HepG2 (cell line): ENCODE data around the gene GIN1. TPM values are rescaled to one million over a fixed set of nuclear protein-coding genes. Genes with fewer than 3 reads are reported as not detected.

Source experiments
- CREB1 ChIP-seq, 2 experiments: fragments of 450-650 bp in 1 of 2; IDR thresholded peaks; 2 replicates each; pipeline ENCODE4 v1.6.1; 2016 to 2017; ENCODE audit warnings: control low read depth in 1 of 2, mild to moderate bottlenecking in 1 of 2, missing compliant biosample characterization in 1 of 2, missing genetic modification characterization in 1 of 2
- CSRNP1 ChIP-seq: sonication (generic); formaldehyde crosslinking; IDR thresholded peaks from 2 replicates; pipeline ENCODE4 v1.8.1; 2023; ENCODE audit warnings: mild to moderate bottlenecking, missing genetic modification reagents
- ETV5 ChIP-seq: IDR thresholded peaks from 2 replicates; pipeline ENCODE4 v1.6.1; 2018; ENCODE audit warnings: missing biosample characterization, missing genetic modification reagents, inconsistent platforms, borderline replicate concordance
- HNF4G ChIP-seq, 2 experiments: sonication (generic) in 1 of 2; formaldehyde crosslinking in 1 of 2; IDR thresholded peaks; 2 replicates each; pipeline versions ENCODE4 v1.4.0 to v1.6.1; 2011 to 2020; ENCODE audit warnings: borderline replicate concordance in 2 of 2, low read depth in 2 of 2, mild to moderate bottlenecking in 2 of 2, low read length in 1 of 2, missing genetic modification reagents in 1 of 2, moderate library complexity in 1 of 2
- ISX ChIP-seq: sonication (generic); formaldehyde crosslinking; conservative IDR thresholded peaks from 2 replicates; pipeline ENCODE4 v1.5.0; 2020; ENCODE audit warnings: missing genetic modification reagents
- MAZ ChIP-seq, 2 experiments: sonication (generic) in 1 of 2; formaldehyde crosslinking in 1 of 2; IDR thresholded peaks; 2 replicates each; pipeline versions ENCODE4 v1.5.0 to v1.6.1; 2012 to 2020; ENCODE audit warnings: low read depth in 2 of 2, mild to moderate bottlenecking in 2 of 2, borderline replicate concordance in 1 of 2, improper control_type of control experiment in 1 of 2, low read length in 1 of 2, missing genetic modification reagents in 1 of 2, moderate library complexity in 1 of 2
- NR2F6 ChIP-seq, 2 experiments: IDR thresholded peaks; 2 replicates each; pipeline ENCODE4 v1.6.1; 2016; ENCODE audit warnings: antibody characterized with exemption in 1 of 2, mild to moderate bottlenecking in 1 of 2
- PLRG1 ChIP-seq: fragments of 450-650 bp; conservative IDR thresholded peaks from 2 replicates; pipeline ENCODE4 v1.6.1; 2016
- TAF15 ChIP-seq: fragments of 200-400 bp; formaldehyde crosslinking; IDR thresholded peaks from one replicate; pipeline ENCODE4 v1.6.1; 2018; ENCODE audit warnings: mild to moderate bottlenecking, low read depth, low read length; ENCODE audit not compliant: poor library complexity, severe bottlenecking
- ZBTB20 ChIP-seq: sonication (generic); formaldehyde crosslinking; IDR thresholded peaks from 2 replicates; pipeline ENCODE4 v1.8.1; 2023; ENCODE audit warnings: missing genetic modification reagents, low read depth, mild to moderate bottlenecking, borderline replicate concordance
- ZBTB4 ChIP-seq: sonication (generic); formaldehyde crosslinking; IDR thresholded peaks from 2 replicates; pipeline ENCODE4 v1.4.0; 2020; ENCODE audit warnings: missing genetic modification reagents, mild to moderate bottlenecking, borderline replicate concordance
- ZNF382 ChIP-seq: sonication (generic); formaldehyde crosslinking; IDR thresholded peaks from 2 replicates; pipeline ENCODE4 v1.5.0; 2020; ENCODE audit warnings: missing genetic modification reagents, mild to moderate bottlenecking, borderline replicate concordance
- ZNF496 ChIP-seq: sonication (generic); formaldehyde crosslinking; IDR thresholded peaks from 2 replicates; pipeline ENCODE4 v1.8.1; 2023; ENCODE audit warnings: mild to moderate bottlenecking, moderate library complexity, missing genetic modification reagents; ENCODE audit not compliant: insufficient replicate concordance
- ZNF879 ChIP-seq: sonication (generic); formaldehyde crosslinking; IDR thresholded peaks from 2 replicates; pipeline ENCODE4 v1.8.1; 2023; ENCODE audit warnings: missing genetic modification reagents
- polyA plus RNA-seq, 8 experiments: library from polyadenylated mRNA; depleted of rRNA in 3 of 8; stranded (reverse) in 7 of 8; unstranded in 1 of 8; fragments of >200 nt; fragmentation: Illumina TruSeq in 4 of 8; extraction: Trizol in 4 of 8; gene quantifications; 2 replicates each; pipeline versions ENCODE4 v1.2.1 to v1.2.3, GENCODE V29; 2011 to 2016; ENCODE audit warnings: low read depth in 4 of 8, missing spikeins in 1 of 8, mixed read lengths in 1 of 8; ENCODE audit not compliant: insufficient read depth in 1 of 8
- total RNA-seq, 5 experiments: library from RNA; depleted of rRNA; stranded (reverse); fragments of >200 nt; fragmentation: Illumina TruSeq; extraction: Trizol; gene quantifications; 2 replicates each; pipeline ENCODE4 v1.2.3, GENCODE V29; 2016; ENCODE audit warnings: low read depth in 1 of 5
- TF ChIP-seq, protein P1 (sequence below): sonication (generic); formaldehyde crosslinking; IDR thresholded peaks from 2 replicates; pipeline ENCODE4 v1.4.0; 2020; ENCODE audit warnings: missing genetic modification reagents
- TF ChIP-seq, protein P2 (sequence below): IDR thresholded peaks from 2 replicates; pipeline ENCODE4 v1.4.0; 2020; ENCODE audit warnings: mild to moderate bottlenecking, missing genetic modification reagents

The GIN1 gene
- total and polyA plus RNA-seq, 2 of the 13 experiments (the other 11 are each of a cell fraction or from before 2014, with no cell fraction given) = 1.7 to 7.7 TPM

GRCh38 chr5:103119765-103120606, at the start of gene GIN1, which contains the start of gene PPIP5K2 (continued):
- TF ChIP-seq HNF4G (IDR thresholded peaks at IDR 0.05; ENCODE audit: borderline replicate concordance, low read depth, low read length) = peak; percentile 71; the same call in 1 of the 2 replicates
- TF ChIP-seq HNF4G (CRISPR knock-in tag; IDR thresholded peaks at IDR 0.05; ENCODE audit: borderline replicate concordance, low read depth) = no peak; the same call in 1 of the 2 replicates
- no peak for TF ChIP-seq ZNF382 (CRISPR knock-in tag)
- TF ChIP-seq NR2F6 (IDR thresholded peaks at IDR 0.05) = peak; percentile 73
- peak; percentile 80 for TF ChIP-seq NR2F6 (CRISPR knock-in tag; IDR thresholded peaks at IDR 0.05)
- peak; percentile 93 for TF ChIP-seq CSRNP1 (CRISPR knock-in tag)
- peak; percentile 82 for TF ChIP-seq ZBTB20
- peak; percentile 58; the same call in 1 of the 2 replicates for TF ChIP-seq MAZ (IDR thresholded peaks at IDR 0.05; ENCODE audit: borderline replicate concordance, low read depth, low read length)
- no peak; the same call in 1 of the 2 replicates for TF ChIP-seq MAZ (CRISPR knock-in tag; IDR thresholded peaks at IDR 0.05; ENCODE audit: low read depth)
- no peak for TF ChIP-seq PLRG1
- peak; percentile 75; the same call in 1 of the 2 replicates for TF ChIP-seq ETV5
- no peak for TF ChIP-seq ZNF496
- TF ChIP-seq ISX (CRISPR knock-in tag) = peak; percentile 69; the same call in 1 of the 2 replicates
- TF ChIP-seq ZNF879 (CRISPR knock-in tag) = no peak
- TF ChIP-seq TAF15 = no peak
- peak; percentile 75 for TF ChIP-seq CREB1 (IDR thresholded peaks at IDR 0.05)
- peak; percentile 76 for TF ChIP-seq CREB1 (CRISPR knock-in tag; IDR thresholded peaks at IDR 0.05)
- peak; percentile 74; the same call in 1 of the 2 replicates for TF ChIP-seq ZBTB4 (CRISPR knock-in tag)
- TF ChIP-seq, protein P1, sequence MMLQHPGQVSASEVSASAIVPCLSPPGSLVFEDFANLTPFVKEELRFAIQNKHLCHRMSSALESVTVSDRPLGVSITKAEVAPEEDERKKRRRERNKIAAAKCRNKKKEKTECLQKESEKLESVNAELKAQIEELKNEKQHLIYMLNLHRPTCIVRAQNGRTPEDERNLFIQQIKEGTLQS (CRISPR knock-in tag) = no peak; the same call in 1 of the 2 replicates
- TF ChIP-seq, protein P2, sequence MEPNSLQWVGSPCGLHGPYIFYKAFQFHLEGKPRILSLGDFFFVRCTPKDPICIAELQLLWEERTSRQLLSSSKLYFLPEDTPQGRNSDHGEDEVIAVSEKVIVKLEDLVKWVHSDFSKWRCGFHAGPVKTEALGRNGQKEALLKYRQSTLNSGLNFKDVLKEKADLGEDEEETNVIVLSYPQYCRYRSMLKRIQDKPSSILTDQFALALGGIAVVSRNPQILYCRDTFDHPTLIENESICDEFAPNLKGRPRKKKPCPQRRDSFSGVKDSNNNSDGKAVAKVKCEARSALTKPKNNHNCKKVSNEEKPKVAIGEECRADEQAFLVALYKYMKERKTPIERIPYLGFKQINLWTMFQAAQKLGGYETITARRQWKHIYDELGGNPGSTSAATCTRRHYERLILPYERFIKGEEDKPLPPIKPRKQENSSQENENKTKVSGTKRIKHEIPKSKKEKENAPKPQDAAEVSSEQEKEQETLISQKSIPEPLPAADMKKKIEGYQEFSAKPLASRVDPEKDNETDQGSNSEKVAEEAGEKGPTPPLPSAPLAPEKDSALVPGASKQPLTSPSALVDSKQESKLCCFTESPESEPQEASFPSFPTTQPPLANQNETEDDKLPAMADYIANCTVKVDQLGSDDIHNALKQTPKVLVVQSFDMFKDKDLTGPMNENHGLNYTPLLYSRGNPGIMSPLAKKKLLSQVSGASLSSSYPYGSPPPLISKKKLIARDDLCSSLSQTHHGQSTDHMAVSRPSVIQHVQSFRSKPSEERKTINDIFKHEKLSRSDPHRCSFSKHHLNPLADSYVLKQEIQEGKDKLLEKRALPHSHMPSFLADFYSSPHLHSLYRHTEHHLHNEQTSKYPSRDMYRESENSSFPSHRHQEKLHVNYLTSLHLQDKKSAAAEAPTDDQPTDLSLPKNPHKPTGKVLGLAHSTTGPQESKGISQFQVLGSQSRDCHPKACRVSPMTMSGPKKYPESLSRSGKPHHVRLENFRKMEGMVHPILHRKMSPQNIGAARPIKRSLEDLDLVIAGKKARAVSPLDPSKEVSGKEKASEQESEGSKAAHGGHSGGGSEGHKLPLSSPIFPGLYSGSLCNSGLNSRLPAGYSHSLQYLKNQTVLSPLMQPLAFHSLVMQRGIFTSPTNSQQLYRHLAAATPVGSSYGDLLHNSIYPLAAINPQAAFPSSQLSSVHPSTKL (CRISPR knock-in tag) = peak; percentile 76
